C1 segment of cervical spinal cord (tissue), 14 donors: ENCODE measurements around the gene METTL8.
"Not testable (repeated sequence)": the region's sequence is repeated elsewhere in the genome, so short reads cannot be mapped to it uniquely, and the experiment has no call there.

Source experiments
- DNase-seq, 14 donors: peaks; one replicate each; lab custom pipeline; 2025; lab: John Stamatoyannopoulos, UW

METTL8 gene

GRCh38 chr2:171402906-171403580 lies 30.7 kb downstream of the METTL8 start:
- DNase-seq: no peak

DNA sequence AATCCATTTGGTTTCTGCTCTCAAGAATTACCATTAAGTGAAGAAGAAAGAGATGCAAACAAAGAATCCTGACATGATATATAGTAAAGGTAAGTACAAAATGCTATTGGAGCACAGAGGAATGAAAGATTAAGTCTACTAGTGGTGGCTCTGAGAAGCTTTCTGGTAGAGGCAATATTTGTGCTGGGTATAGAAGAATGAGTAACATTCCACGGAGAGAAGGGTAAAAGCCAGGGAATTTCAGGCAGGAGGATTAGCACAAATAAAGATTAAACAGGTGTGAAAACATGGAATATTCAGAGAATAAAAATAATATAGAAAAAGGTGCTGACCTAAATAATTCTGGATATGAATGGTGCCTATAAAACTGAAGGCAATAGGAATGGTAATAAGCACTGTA lies 31.8 kb downstream of the METTL8 start:
- DNase-seq: no peak

GRCh38 chr2:171400395-171400794 lies 33.4 kb downstream of the METTL8 start:
- no peak for DNase-seq

GRCh38 chr2:171399292-171399691 lies 34.5 kb downstream of the METTL8 start:
- DNase-seq: no peak

- DNase-seq: no peak
Measured at GRCh38 chr2:171394164-171394740, 39.5 kb downstream of the METTL8 start.

DNA sequence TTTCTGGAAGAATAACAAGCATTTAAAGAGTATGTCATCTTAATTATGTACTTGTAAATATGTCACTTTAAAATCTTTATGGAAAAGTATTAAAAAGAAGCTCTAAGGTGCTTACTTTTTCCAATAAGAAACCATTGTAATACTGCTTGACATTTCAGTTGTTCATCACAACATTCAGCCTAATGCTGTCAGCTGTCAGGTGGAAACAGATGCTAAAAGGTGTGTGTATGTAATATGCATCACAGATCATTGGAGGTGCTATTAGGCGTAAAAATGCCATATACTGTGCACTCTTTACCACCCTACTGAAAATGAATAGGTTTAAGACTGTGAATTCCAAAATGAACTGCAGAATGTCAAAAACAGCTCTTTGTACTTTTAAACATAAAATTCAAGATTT lies 40.3 kb downstream of the METTL8 start:
- DNase-seq: no peak

DNA sequence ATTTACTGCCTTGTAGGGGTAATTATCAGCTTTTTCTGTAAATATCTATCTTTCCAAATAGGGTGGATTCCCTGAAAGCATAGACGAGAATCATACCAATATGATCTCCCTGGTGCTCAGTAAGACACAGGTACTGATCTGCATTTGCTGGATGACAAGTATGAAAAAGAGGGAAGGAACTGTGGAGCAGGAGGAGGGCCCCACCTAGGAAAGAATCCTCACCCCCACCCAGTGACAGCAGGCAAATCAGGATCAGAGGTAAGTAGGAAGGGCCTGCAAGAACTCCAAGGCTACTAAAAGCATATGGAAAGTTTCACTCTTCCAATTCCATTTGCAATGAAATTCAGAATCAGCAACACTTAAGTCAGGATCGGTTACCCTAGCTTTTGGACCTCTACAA lies 42.3 kb downstream of the METTL8 start:
- DNase-seq: no peak

GRCh38 chr2:171390941-171391516 lies 42.8 kb downstream of the METTL8 start:
- DNase-seq: no peak

DNA sequence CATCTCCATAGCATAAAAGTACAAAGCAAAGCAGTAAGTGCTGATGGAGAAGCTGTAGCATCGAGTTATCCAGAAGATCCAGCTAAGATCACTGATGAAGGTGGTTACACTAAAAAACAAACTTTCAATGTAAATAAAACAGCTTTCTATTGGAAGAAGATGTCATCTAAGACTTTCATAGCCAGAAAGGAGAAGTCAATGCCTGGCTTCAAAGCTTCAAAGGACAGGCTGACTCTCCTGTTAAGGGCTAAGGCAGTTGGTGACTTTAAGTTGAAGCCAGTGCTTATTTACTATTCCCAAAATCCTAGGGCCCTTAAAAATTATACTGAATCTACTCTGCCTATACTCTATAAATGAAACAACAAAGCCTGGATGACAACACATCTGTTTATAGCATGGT lies 44.0 kb downstream of the METTL8 start:
- DNase-seq: no peak

GRCh38 chr2:171389325-171389724 lies 44.5 kb downstream of the METTL8 start:
- DNase-seq: no peak

DNA sequence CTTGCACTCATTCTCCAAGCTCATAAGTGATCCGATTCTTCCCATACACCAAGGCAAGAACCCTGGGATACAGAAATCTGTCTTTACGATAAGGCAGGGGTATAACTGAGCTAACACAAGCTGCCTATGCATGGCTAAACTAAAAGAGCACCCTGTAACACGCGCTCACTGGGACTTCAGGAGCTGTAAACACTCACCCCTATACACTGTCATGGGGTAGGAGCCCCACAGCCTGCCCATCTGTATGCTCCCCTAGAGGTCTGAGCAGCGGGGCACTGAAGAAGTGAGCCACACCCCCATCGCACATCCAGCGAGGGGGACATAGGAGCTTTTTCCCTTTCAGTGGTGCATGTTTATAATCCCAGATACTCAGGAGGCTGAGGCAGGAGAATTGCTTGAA lies 46.7 kb downstream of the METTL8 start:
- peak in 1 of 14 donors; percentile 0 for DNase-seq

GRCh38 chr2:171386627-171387026 lies 47.2 kb downstream of the METTL8 start:
- DNase-seq: no peak

- DNase-seq: no peak
Measured at GRCh38 chr2:171383134-171383533, 50.7 kb downstream of the METTL8 start.

DNA sequence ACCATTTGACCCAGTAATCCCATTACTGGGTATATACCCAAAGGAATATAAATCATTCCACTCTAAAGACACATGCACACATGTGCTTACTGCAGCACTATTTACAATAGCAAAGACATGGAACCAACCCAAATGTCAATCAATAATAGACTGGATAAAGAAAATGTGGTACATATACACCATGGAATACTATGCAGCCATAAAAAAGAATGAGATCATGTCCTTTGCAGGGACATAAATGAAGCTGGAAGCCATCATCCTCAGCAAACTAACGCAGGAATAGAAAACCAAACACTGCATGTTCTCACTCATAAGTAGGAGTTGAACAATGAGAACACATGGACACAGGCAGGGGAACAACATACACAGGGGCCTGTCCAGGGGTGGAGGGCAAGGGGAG lies 51.6 kb downstream of the METTL8 start:
- DNase-seq: not testable (repeated sequence)

- not testable (repeated sequence) for DNase-seq
Measured at GRCh38 chr2:171377852-171378251, 55.9 kb downstream of the METTL8 start.

- no peak for DNase-seq
Measured at GRCh38 chr2:171367692-171368091, 66.1 kb downstream of the METTL8 start.

DNA sequence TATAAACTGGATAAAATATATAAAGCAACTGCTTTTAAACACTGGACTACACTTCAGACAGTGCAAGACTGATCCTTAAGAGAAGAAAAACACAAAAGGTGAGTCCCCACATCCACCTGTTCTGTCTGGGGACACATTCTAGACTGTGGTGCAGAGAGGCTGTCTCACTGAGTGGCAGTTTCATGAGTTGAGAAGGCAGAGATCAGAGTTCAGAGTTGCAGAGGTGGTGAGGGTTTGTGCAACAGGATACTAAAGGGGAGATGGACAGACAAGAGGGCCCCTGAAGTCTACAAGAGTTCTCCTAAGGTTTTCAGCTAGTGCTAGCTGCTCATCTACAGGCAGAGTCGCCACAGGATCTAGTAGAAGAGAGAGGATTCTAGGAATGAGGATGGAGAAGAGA lies 68.0 kb downstream of the METTL8 start:
- DNase-seq: no peak

GRCh38 chr2:171365232-171365631 lies 68.6 kb downstream of the METTL8 start:
- no peak for DNase-seq

DNA sequence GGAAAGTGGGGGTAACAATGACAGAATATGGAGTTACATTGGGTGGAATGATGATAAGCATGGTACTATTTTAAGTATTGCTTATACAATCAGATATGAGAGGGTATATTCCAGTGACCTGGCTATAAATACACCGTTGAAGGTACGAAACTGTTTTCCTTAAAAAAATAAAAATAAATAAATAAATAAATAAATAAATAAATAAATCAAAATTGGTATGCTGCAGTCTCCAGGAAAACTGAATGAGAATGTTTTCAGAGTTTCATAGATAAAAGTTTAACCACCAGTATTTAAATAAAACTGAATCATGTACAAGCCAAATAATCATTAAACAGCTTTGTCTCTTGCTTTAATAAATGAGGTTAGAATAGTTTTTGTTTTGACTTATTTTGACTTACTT lies 71.4 kb downstream of the METTL8 start:
- DNase-seq: no peak

GRCh38 chr2:171360905-171361304 lies 72.9 kb downstream of the METTL8 start:
- no peak for DNase-seq

GRCh38 chr2:171353746-171354145 lies 80.0 kb downstream of the METTL8 start:
- not testable (repeated sequence) for DNase-seq

- no peak for DNase-seq
Measured at GRCh38 chr2:171348056-171348455, 85.7 kb downstream of the METTL8 start.

DNA sequence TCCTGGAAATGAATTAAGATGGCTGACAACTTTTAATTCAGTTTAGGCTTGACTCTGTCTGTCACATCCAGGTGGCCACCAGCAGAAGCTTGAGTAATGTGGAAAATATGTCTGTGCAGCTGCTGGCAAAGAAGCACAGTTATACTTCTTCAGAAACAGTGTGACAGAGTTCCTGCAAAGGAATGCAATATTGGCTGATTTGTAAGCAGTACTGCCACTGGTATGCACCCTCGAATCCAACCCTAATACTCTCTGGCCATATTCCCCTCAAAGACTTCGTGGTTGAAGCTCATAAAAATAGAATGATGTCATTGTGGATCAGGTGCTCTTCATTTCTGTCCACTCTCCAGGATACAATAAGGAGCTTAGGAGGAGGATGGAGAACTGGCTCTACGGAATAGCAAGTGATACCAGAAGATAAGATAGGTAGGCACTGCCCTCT lies 86.2 kb downstream of the METTL8 start:
- no peak for DNase-seq
